Right hindlimb (tissue), 1 donor: Measurements from ENCODE around the gene PRSS33.

Experiments used
- DNase-seq: peaks from one replicate; pipeline ENCODE4 v3.0.0-alpha.2; 2018

The PRSS33 gene

DNA sequence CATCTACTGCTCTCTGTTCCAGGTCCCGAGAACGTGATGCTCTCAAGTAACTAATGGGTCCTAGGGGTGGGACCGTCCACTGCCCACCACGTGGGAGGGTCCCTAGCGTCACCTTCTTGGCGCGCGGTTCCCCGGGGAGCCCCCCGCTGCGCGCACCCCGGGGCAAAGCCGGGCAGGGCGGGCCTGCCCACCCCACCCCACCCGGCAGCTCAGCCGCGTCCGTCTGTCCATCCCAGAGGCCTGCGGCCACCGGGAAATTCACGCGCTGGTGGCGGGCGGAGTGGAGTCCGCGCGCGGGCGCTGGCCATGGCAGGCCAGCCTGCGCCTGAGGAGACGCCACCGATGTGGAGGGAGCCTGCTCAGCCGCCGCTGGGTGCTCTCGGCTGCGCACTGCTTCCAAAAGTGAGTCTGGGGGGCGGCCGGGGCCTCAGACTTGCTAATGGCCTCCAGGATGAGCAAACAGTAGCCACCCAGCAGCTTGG lies 11.4 kb upstream of the PRSS33 start:
- DNase-seq: peak; percentile 13

DNA sequence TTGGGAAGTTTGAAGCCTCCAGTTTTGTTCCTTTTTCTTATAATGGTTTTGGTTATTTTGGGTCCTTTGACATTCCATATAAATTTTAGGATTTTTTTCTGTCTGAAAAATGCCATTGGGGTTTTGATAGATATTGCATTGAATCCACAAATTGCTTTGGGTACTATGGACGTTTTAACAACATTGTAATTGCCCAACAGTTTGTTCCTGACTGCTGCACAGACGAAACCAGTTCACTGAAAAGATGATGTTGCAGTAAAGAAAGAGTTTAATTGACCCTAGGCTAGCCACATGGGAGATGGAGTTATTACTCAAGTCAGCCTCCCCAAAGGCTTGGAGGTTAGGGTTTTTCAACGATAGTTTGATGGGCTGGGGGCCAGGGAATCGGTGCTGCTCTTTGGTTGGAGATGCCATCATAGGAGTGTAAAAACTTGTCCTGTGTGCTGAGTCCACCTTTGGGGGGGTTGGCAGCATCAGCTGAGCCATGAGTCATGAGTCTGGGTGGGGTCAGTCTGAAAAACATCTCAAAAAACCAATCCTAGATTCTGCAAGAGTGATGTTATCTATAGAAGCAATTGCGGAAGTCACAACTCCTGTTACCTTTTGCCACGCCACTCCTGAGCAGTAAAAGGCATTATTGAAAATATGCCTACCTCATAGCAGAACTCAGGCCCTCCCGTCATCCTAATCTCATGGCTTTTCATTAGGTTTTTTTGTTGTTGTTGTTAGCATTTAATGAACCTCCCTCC lies 8.2 kb upstream of the PRSS33 start:
- peak; percentile 2 for DNase-seq

DNA sequence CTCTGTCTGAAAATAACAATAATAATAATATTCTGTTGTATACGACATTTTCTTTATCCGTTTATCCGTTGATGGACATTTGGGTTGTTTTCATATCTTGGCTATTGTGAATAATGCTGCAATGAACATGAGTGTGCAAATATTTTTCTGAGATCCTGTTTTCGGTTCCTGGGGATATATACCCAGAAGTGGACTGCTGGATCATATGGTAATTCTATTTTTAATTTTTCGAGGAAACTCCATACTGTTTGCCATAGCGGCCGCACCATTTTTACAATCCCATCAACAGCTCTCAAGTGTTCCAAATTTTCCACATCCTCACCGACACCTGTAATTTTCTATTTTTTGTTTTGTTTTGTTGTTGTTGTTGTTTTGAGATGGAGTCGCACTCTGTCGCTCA lies 5.6 kb upstream of the PRSS33 start:
- DNase-seq: no peak

DNA sequence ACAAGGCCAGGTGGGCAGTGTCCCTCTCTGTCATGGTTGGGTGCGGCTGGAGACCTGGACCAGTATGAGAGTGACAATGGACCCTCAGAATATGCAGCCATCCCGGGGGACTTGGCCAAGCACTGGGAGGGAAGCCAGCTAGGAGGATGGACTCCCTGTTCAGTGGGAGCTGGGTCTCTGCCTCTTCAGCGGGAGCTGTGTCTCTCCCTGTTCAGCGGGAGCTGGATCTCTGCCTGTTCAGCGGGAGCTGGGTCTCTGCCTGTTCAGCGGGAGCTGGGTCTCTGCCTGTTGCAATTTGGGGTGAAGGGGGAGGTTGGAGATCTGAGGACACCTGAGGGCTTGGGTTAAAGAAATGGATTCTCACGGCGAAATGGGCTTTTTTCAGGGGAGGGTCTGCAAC lies 3.8 kb upstream of the PRSS33 start:
- peak; percentile 17 for DNase-seq

DNA sequence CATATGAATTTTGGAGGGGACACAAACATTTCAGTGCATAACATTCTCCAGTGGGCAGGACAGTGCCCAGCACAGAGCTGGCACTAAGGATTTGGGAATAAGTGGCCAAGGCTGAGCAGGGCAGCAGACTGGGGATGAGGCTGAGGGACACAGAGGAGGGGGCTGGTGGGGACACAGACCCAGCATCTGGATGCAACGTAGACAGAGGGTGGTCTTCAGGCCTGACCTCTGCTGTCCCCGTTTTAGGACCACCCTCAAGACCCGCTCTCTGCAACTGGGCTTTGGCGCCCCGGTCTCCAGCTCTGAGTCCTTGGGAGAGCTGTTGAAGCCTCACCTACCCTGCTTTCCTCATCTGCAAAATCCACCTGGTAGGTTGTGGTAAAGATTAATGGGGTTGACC lies 3.3 kb upstream of the PRSS33 start:
- peak; percentile 5 for DNase-seq

DNA sequence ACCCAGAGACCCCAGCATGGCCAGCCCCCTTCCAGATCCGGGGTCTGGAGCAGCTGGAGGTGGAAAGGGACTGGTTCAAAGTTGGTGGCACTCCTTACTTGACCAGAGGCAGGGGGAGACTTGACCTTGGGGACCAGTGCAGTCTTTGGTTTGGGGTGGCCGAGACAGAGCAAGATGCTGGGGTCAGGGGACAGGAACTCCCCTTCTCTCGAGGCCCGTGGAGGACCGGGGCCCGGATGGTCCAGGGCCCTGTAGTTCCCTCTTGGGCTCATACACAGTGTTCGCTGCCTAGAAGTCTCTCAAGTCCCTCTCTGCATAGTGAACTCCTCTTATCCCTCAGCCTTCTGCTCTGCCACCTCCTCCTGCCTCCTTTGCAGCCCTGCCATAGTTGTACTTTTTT lies 601 bp upstream of the PRSS33 start:
- DNase-seq: no peak

DNA sequence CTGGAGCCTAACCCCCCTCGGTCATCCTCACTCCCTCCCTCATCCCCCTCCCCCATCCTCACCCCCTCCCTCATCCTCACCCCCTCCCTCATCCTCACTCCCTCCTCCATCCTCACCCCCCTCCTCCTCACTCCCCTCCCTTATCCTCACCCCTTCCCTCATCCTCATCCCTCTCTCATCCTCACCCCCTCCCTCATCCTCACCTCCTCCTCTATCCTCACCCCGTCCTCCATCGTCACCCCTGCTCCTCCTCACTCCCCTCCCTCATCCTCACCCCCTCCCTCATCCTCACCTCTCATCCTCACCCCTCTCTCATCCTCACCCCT lies 571 bp downstream of the PRSS33 start:
- no peak for DNase-seq

DNA sequence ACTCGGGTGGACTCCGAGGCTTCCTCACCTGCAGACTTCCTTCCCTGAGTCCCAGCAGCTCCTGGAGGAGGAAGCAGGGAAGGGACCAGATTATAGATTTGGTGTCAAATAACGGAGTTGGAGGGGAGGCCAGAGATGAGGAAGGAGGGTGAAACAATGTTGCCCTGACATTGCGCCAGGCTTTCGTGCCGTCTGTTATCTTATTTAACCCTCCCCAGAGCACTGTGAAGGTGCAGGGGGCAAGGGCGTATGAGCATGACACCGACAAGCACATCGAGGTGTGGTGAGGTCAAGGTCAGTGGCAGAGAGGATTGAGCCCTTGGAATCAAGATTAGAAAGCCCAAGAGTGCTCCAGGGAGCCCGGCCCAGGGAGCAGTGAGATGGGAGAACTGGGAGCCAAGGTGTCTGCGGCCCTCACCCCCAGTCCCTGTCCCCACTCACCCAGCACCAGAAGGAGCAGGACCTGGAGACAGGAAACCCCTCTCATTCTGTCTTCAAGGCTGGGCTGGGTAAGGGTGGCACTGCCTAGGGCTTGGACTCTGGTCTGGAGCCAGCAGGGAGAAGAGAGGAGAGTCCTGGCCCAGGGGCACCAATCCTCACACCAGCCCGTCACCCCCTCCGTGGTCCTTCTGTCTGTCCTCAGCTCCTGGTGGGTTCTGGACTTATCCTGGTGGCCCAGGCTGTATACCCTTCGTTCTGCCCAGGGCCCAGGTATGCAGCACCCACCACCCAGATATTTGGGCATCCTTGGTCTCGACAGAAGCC lies 1.1 kb downstream of the PRSS33 start:
- peak; percentile 10 for DNase-seq

DNA sequence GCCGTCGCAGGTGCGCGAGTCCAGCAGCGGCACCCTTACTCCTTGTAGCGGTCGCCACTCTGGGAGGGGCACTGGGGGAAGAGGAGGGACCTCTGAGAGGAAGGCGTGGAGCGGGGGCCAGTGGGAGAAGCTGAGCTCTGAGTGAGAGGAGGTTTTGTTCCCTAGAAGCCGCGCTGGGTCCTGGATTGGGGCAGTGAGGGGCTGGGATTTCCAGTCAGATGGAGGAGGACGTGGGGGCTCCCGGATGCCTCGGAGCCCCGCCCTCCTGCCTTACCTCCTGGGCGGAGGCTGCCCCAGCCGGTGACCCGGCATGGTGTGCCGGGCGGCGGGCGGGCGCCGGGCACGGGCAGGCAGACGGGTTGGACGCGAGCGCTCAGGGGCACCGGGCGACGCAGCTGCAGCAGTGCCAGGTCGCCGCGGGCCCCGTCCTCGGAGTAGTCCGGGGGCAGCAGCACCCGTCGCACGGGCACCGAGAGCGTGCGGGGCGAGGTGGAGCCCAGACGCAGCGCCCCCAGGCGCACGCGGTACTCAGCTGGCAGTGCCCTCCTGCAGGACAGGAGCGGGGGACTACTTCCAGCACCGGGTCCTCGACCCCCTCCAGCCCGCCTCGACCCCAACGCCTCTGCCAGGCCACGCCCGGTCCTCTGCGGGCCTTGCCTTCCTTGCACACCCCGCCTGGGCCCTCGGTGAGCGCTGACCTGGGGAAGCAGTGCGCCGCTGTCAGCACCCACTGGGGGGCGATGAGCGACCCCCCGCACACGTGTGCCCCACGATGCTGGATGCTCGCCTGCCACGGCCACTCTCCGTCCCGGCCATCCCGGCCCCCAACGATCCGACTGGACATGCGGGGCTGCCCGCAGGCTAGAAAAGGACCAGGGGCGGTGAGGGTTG lies 2.0 kb downstream of the PRSS33 start:
- DNase-seq: peak; percentile 11

DNA sequence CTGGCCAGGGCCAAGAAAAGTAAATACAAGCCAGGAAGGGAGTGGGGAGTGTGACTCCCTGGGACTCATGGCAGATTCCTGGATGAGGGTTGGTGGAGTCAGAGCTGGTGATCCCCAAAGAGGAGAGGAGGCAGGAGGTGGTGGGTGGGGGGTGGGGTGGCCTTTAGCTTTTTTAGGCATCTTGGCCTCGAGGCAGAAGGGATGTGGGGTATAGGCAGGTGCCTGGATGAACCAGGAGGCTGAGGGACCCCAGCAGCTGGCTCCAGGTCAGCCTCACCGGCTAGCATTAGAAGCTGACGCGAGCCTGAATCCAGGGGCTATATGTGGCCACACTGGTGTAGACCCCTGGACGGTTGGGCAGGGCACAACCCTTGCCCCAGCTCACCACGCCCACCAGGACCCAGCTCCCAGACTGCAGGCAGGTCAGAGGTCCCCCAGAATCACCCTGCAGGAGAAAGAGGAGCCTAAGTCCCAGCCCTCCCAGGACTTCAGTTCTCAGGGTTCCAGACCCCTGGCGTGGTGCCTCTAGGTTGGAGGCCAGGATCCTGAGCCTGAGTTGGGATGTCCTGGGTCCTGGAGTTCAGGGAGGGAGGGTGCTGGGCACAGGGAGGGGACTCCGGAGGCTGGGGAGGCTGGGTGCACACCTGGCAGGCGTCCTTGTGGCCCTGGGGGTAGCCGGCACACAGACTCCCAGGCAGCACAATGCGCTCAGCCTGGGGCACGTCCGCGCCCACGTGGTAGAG lies 2.8 kb downstream of the PRSS33 start:
- DNase-seq: peak; percentile 13

DNA sequence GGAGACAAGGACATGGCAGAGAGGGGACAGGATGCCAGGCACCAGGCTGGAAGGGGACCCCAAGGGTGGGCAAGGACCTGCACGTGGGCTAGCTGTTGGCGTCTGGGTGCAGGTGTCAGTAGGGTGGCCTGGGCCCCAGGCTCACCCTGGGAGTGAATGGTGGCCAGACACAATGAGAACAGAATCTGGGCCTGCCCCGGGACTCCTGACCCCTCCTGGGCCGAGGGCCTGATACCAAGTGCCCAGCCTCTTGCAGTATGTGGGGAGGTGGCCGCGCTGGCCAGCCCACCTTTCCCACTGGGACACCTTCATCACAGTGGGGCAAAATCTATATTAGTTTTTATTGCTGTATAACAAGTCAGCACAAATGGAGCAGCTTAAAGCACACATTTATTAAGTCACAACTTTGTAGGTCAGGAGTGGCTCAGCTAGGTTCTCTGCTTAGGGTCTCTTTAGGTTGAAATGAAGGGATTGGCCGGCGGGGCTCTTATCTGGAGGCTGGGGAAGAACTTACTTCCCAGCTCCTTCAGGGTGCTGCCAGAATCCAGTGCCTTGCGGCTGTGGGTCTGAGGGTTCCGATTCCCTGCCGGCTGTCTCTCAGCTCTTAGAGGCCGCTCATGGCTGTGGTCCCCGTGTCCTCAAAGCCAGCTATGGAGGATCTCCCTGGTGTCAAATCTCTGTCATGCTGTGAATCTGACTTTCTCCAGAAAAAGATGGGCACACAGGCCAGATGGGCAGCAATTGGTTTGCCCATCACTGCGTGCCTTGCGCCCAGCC lies 3.6 kb downstream of the PRSS33 start:
- peak; percentile 11 for DNase-seq

DNA sequence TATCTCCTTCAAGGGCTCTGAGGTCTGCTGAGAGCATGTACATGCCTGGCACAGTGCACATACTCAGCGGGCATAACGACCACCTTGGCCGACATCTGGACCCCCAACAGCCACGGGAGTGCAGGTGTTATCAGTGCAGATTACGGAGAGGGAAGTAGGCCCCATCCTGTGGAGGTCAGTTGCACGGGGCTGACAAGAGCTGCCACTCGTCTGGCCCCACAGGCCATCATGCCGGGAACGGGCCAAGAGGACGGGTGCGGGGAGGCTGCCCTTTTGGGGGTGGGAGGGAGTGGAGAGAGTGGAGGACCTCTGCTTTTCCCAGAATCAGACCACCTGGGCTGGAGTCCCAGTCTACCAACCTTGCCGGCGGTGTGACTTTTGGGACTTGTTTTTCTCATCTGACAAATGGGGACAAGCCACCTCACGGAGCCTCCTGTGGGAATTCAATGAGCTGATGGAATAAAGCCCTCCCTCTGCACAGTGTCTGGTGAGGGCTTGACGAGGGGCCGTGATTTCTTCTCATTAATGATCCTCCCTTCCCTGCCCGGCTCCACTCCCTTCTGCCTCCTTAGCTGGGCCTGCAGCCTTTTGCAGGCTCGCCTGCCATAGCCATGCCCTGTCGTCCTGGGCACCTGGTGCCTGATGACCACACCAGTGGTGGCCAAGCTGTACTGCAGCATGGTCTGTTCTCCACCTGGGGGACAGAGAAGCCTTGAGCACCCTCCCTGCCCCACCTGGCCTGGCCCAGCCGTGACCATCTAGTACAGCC lies 4.6 kb downstream of the PRSS33 start:
- peak; percentile 18 for DNase-seq

DNA sequence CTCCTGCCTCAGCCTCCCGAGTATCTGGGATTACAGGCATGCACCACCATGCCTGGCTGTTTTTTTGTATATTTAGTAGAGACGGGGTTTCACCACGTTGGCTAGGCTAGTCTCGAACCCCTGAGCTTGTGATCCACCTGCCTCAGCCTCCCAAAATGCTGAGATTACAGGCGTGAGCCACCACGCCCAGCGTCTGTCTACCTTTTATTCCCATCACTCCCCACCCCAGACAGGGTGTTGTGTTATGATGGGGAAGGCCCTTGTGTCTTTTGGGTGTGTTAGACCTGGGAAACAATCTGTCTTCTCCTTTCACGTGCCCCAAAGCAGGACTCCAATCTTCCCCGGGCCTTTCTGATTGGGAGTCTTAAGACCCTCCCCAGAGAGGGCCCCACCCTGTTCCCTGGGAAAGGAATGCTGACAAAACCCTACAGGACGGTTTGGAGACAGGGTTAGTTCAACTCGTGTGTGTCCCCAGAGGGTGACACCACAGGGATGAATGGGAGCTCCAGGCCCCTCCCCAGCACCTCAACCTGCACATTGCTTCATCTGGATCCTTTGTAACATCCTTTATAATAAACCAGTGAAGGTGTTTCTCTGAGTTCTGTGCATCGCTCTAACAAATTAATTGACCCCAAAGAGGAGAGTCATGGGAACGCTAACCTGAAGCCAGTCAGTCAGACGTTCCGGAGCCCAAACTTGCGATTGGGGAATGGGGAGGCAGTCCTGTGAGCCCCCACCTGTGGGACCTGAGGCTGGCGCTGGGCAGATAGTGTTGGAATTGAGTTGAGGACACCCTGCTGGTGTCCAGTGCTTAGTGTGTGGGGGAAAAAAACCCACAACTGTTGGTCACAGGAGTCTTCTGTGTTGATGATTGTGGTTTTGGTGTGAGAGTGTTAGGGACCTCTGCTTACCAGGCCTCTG lies 7.1 kb downstream of the PRSS33 start:
- DNase-seq: peak; percentile 6

DNA sequence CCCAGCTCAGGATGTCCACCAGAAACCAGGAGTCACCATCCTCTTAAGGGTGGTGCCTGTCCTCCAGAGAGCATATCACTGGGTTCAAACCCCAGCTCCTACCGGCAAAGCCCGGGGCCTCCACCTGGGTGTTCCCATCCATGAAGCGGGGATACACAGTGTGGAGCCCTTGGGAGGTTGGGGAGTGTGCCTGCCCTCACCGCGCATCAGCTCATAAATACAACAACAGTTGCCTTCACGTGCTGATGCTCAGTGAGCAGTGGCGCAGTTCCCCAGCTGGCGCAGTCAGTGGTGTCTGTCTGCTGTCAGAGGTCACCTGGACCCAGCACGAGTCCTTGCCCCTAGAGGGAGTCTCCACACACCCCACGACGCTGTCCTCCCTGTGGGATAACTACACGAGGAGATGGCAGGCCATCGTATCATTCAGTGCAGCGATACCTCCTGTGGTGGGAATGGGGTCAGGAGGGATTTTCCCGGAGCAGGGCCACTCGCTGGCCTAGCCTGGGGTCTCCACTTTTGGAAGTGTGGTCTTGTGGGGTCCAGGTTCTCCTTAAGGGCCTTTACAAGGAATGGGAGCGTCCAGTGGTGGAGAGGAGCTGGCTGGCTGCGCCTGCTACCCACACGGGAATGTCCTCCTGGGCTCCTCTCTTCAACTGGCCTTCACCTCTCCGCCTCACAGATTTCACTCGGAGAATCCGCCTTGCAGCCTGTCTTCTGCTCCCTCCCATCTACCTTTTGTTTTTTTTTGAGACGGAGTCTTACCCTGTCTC lies 8.0 kb downstream of the PRSS33 start:
- no peak for DNase-seq

DNA sequence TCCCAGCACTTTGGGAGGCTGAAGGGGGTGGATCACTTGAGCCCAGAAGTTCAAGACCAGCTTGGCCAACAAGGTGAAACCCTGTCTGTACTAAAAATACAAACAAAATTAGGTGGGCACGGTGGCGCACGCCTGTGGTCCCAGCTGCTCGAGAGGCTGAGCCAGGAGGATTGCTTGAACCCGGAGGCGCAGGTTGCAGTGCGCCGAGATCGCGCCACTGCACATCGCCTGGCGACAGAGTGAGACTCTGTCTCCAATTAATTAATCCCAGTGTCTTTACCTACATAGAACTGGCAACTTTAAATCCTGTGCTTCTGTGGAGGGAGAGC lies 8.8 kb downstream of the PRSS33 start:
- DNase-seq: peak; percentile 2

DNA sequence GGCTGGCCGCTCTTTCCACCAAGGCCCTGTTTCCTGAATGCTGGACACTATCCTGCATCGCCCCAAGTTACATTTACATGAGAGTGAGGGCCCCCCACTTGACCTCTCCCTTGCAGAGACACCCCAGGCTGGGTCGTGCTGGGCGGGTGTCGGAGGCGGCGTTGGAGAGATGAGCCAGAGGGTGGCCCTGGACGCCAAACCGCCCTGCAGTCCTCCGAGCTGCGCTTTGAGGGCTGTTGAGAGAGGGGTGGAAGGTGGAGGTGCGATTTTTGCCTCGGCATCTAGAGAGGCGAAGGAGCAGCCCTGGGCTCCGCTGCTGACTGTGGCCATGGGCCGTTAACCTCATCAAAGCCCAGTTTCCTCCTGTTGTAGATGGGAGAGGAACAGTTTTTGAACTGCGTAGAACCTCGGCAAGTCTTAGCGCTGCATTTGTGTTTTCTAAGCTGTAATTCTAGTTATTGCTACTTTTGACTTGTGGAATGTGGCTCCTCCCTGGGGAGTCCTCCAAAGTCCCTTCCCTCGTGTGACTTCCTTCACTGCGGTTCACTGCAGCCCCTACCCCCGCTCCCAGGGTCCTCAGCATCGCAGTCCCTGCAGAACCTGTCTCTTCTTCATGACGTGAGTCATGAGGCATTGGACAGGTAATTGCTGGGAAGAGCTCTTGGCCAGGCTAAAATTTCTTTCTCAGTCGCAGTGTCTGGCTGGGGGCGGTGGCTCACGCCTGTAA lies 9.3 kb downstream of the PRSS33 start:
- peak; percentile 59 for DNase-seq

DNA sequence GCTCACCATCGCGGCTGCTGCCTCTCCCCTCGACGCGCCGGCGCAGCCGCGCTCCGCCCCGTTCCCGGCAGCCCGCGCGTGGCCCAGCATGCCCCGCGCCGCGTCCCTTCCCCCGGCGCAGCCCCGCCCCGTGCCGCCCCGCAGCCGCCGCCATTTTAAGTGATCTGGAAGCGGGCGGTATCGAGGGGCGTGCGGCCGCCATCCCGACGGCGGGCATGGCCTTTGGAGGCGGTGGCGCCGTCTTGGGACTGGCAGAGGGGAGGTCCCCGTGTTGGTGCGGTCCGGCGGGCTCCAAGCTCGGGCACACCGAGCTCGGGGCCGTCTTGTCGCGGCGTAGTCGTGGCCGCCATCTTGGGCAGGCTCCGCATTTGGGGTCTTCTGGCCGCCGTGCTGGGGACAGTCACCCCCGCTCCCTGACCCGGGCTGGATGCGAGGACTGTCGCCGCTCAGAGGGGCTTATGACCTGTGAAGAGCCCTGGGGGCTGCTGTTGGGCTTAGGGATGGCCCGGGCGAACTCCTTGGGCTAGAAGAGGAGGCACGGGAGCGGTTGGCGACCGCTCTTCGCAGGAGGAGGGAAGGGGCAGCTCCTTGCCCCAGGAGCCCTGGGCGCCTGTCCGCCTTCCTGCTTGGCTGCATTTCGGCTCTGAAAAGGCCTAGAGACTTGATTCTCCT lies 10.0 kb downstream of the PRSS33 start, which contains the start of gene ELOB:
ELOB (minus strand) TSS at position 50 of the 672 bp plus-strand sequence; CDS start at position 9, 41 bp downstream.
- DNase-seq: peak; percentile 94
